Bronchial epithelial cell (primary cell): ENCODE results near the gene SLC6A7. TPM values are rescaled to one million over a fixed set of nuclear protein-coding genes. Genes with fewer than 3 reads are reported as not detected.

Source experiments
- DNase-seq: peaks from one replicate; pipeline ENCODE4 v3.0.0-alpha.2; 2010; ENCODE audit warnings: low read depth
- FAIRE-seq: peaks from 2 replicates; lab custom pipeline; 2011; peaks lifted over from hg19 to GRCh38; lab: Jason Lieb, UNC
- H3K27me3 ChIP-seq: 2 replicates; pipeline ENCODE4 v1.5.1; 2011; ENCODE audit warnings: low read length; ENCODE audit not compliant: control insufficient read depth, insufficient read depth
- H3K36me3 ChIP-seq: 2 replicates; pipeline ENCODE4 v1.5.1; 2011; ENCODE audit warnings: low read length; ENCODE audit not compliant: control insufficient read depth, insufficient read depth
- H3K4me3 ChIP-seq: 2 replicates; pipeline ENCODE4 v1.5.1; 2011; ENCODE audit warnings: mild to moderate bottlenecking, low read depth, low read length, control low read depth
- CTCF ChIP-seq: IDR thresholded peaks from 2 replicates; pipeline ENCODE4 v1.5.1; 2011; ENCODE audit warnings: mild to moderate bottlenecking, moderate library complexity, low read length, control low read depth, inconsistent platforms; ENCODE audit not compliant: insufficient read depth, severe bottlenecking
- total RNA-seq: library from RNA; depleted of rRNA; stranded (reverse); fragments of >200 nt; gene quantifications from 2 replicates; pipeline ENCODE4 v1.2.1, GENCODE V29; 2014

The SLC6A7 gene
- total RNA-seq, 1 donor from 2014 or later, result not detected

- Histone ChIP-seq H3K27me3 (no peaks in the 10 kb centered on the region), H3K36me3 (no peaks in the 10 kb centered on the region), H3K4me3 (no peak overlapping the region)
- FAIRE-seq (no peak), DNase-seq (peak; percentile 58)
- TF ChIP-seq CTCF, result no peak
Observed at GRCh38 chr5:150143350-150144245, 46.3 kb upstream of the SLC6A7 start.

- TF ChIP-seq CTCF, result no peak
- Histone ChIP-seq H3K4me3 (no peak overlapping the region), H3K27me3 (no peaks in the 10 kb centered on the region), H3K36me3 (no peaks in the 10 kb centered on the region)
- DNase-seq (no peak), FAIRE-seq (no peak)
Observed at GRCh38 chr5:150144246-150144801, 45.5 kb upstream of the SLC6A7 start.

GRCh38 chr5:150144879-150145278 lies 45.0 kb upstream of the SLC6A7 start:
- FAIRE-seq (no peak), DNase-seq (no peak)
- H3K36me3 ChIP-seq, result no peaks in the 10 kb centered on the region
- H3K4me3 ChIP-seq, result no peak overlapping the region
- TF ChIP-seq CTCF, result no peak
- no peaks in the 10 kb centered on the region for H3K27me3 ChIP-seq

GRCh38 chr5:150146235-150146634 lies 43.6 kb upstream of the SLC6A7 start:
- FAIRE-seq, result no peak

GRCh38 chr5:150146862-150147601 lies 42.8 kb upstream of the SLC6A7 start:
- no peak for TF ChIP-seq CTCF
- Histone ChIP-seq H3K4me3 (no peak overlapping the region), H3K36me3 (no peaks in the 10 kb centered on the region), H3K27me3 (peaks cover 2% of the 10 kb centered on the region)
- no peak for DNase-seq
- FAIRE-seq, result no peak

More at GRCh38 chr5:150146235-150146634, 43.6 kb upstream of the SLC6A7 start:
- TF ChIP-seq CTCF, result no peak
- Histone ChIP-seq H3K4me3 (no peak overlapping the region), H3K27me3 (peaks cover 2% of the 10 kb centered on the region), H3K36me3 (no peaks in the 10 kb centered on the region)
- no peak for DNase-seq
